ENCODE results near the gene ZNF628. TPM values are rescaled to one million over a fixed set of nuclear protein-coding genes. Genes with fewer than 3 reads are reported as not detected.

Gene ZNF628
- total RNA-seq, 1 donor, result 2.9 TPM

DNA sequence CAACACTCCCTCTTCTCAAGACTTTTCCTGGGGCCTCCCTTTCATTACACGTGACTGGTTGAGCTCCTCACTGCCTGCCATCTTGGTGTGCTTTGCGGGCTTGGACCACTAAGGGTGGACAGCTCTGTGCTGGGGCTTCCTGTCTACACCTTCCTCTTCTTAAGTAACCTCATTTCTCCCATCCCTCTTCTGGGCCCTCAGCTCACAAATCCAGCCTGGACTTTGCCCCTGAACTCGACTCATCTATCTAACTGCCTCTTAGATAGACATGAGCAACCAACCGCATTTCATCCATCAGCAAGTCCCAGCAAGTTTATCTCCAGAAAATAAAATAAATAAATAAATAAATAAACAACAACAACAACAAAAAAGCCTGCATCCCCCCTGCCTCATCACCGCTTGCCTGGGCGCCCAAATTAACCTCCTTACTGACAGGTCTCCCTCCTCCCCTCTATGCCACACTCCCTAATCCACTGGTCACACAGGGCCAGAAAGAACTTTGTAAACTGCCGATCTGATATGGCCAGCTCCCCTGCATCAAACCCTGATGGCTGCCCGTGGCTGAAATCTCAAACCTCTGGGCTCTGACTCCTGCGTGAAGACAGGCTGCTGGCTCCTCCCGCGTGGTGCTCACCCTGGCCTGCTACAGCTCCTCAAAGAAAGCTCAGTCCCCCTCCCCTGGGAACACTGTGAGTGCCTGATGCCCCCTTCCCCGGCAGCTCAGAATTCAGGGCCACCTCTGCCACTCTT is 22.7 kb upstream of the ZNF628 start:
- H3K27ac ChIP-seq (ENCODE audit: low read depth, low read length), result no peak overlapping the region
- H3K79me2 ChIP-seq (ENCODE audit: insufficient read depth, low read length), result peaks cover under 1% of the 10 kb centered on the region
- no peaks in the 10 kb centered on the region for H3K9me3 ChIP-seq (ENCODE audit: low read depth, low read length)
- peaks cover 31% of the 10 kb centered on the region for H3K27me3 ChIP-seq (ENCODE audit: insufficient read depth, low read length)
- H3K4me3 ChIP-seq (ENCODE audit: insufficient read depth, low read length), result no peak overlapping the region
- no peak for DNase-seq (ENCODE audit: insufficient read length, low spot score, missing footprints)
- H2AFZ ChIP-seq (ENCODE audit: low read length), result no peak overlapping the region
- H3K4me1 ChIP-seq (ENCODE audit: insufficient read depth, low read length), result no peaks in the 10 kb centered on the region
- H3K36me3 ChIP-seq (ENCODE audit: insufficient read depth, low read length), result no peaks in the 10 kb centered on the region
- H4K20me1 ChIP-seq (ENCODE audit: insufficient read depth, low read length), result peaks cover 29% of the 10 kb centered on the region
- H3K4me2 ChIP-seq (ENCODE audit: insufficient read depth, low read length), result no peak overlapping the region
- no peak for TF ChIP-seq CTCF (IDR thresholded peaks at IDR 0.05; ENCODE audit: extremely low read depth, low read depth, low read length)

GRCh38 chr19:55454787-55455243 is 21.6 kb upstream of the ZNF628 start:
- Histone ChIP-seq H3K79me2 (ENCODE audit: insufficient read depth, low read length) (peaks cover 6% of the 10 kb centered on the region), H3K4me1 (ENCODE audit: insufficient read depth, low read length) (peaks cover 1% of the 10 kb centered on the region), H3K36me3 (ENCODE audit: insufficient read depth, low read length) (no peaks in the 10 kb centered on the region), H3K4me3 (ENCODE audit: insufficient read depth, low read length) (no peak overlapping the region), H4K20me1 (ENCODE audit: insufficient read depth, low read length) (peaks cover 36% of the 10 kb centered on the region), H3K9me3 (ENCODE audit: low read depth, low read length) (no peaks in the 10 kb centered on the region), H3K27me3 (ENCODE audit: insufficient read depth, low read length) (peaks cover 22% of the 10 kb centered on the region), H3K4me2 (ENCODE audit: insufficient read depth, low read length) (no peak overlapping the region), H3K27ac (ENCODE audit: low read depth, low read length) (no peak overlapping the region), H2AFZ (ENCODE audit: low read length) (no peak overlapping the region)
- TF ChIP-seq CTCF (IDR thresholded peaks at IDR 0.05; ENCODE audit: extremely low read depth, low read depth, low read length), result peak; percentile 74
- DNase-seq (ENCODE audit: insufficient read length, low spot score, missing footprints), result peak; percentile 98

- peaks cover 15% of the 10 kb centered on the region for H3K27me3 ChIP-seq (ENCODE audit: insufficient read depth, low read length)
- no peak overlapping the region for H2AFZ ChIP-seq (ENCODE audit: low read length)
- no peaks in the 10 kb centered on the region for H3K36me3 ChIP-seq (ENCODE audit: insufficient read depth, low read length)
- no peak overlapping the region for H3K4me2 ChIP-seq (ENCODE audit: insufficient read depth, low read length)
- H3K4me1 ChIP-seq (ENCODE audit: insufficient read depth, low read length), result peaks cover 10% of the 10 kb centered on the region
- peaks cover 7% of the 10 kb centered on the region for H3K79me2 ChIP-seq (ENCODE audit: insufficient read depth, low read length)
- H4K20me1 ChIP-seq (ENCODE audit: insufficient read depth, low read length), result peaks cover 36% of the 10 kb centered on the region
- DNase-seq (ENCODE audit: insufficient read length, low spot score, missing footprints), result no peak
- TF ChIP-seq CTCF (IDR thresholded peaks at IDR 0.05; ENCODE audit: extremely low read depth, low read depth, low read length), result no peak
- no peak overlapping the region for H3K27ac ChIP-seq (ENCODE audit: low read depth, low read length)
- no peak overlapping the region for H3K4me3 ChIP-seq (ENCODE audit: insufficient read depth, low read length)
- H3K9me3 ChIP-seq (ENCODE audit: low read depth, low read length), result no peaks in the 10 kb centered on the region
Observed at GRCh38 chr19:55455576-55456235, 20.7 kb upstream of the ZNF628 start.

GRCh38 chr19:55456347-55456746 is 20.1 kb upstream of the ZNF628 start:
- Histone ChIP-seq H3K4me3 (ENCODE audit: insufficient read depth, low read length) (no peak overlapping the region), H3K79me2 (ENCODE audit: insufficient read depth, low read length) (peaks cover 10% of the 10 kb centered on the region), H2AFZ (ENCODE audit: low read length) (no peak overlapping the region), H4K20me1 (ENCODE audit: insufficient read depth, low read length) (peaks cover 36% of the 10 kb centered on the region), H3K36me3 (ENCODE audit: insufficient read depth, low read length) (no peaks in the 10 kb centered on the region), H3K4me2 (ENCODE audit: insufficient read depth, low read length) (no peak overlapping the region), H3K4me1 (ENCODE audit: insufficient read depth, low read length) (peaks cover 12% of the 10 kb centered on the region), H3K9me3 (ENCODE audit: low read depth, low read length) (no peaks in the 10 kb centered on the region), H3K27me3 (ENCODE audit: insufficient read depth, low read length) (peaks cover 12% of the 10 kb centered on the region), H3K27ac (ENCODE audit: low read depth, low read length) (no peak overlapping the region)
- no peak for DNase-seq (ENCODE audit: insufficient read length, low spot score, missing footprints)
- no peak for TF ChIP-seq CTCF (IDR thresholded peaks at IDR 0.05; ENCODE audit: extremely low read depth, low read depth, low read length)
